ENCODE results near the gene ZMYM4. TPM values are rescaled to one million over a fixed set of nuclear protein-coding genes. Genes with fewer than 3 reads are reported as not detected.

ZMYM4 gene
- polyA plus RNA-seq, 1 of the 3 experiments (the other 2 are of a cell fraction), result 12.2 TPM

- Histone ChIP-seq H3K27me3 (ENCODE audit: insufficient read depth) (no peaks in the 10 kb centered on the region), H3K9me3 (no peaks in the 10 kb centered on the region), H3F3A (replicated peaks; ENCODE audit: insufficient read depth) (peaks cover 25% of the 10 kb centered on the region), H3K4me1 (ENCODE audit: control insufficient read depth in 1 of 2, insufficient read depth in 2 of 2, low read depth in 1 of 2, low read length in 1 of 2) (peaks cover 0 to 7% of the 10 kb centered on the region in 2 experiments; a peak in 1 of 4 replicates), H4K20me1 (ENCODE audit: insufficient read depth) (peaks cover 10% of the 10 kb centered on the region), H3K4me3 (ENCODE audit: low read depth in 2 of 2, low read length in 1 of 2) (no peak overlapping the region), H3K36me3 (replicated peaks in 1 of 2; ENCODE audit: control insufficient read depth in 1 of 2, insufficient read depth in 2 of 2, low read length in 1 of 2) (peaks cover 0 to 20% of the 10 kb centered on the region in 2 experiments), H2AFZ (ENCODE audit: low read depth) (no peak overlapping the region), H3K79me2 (ENCODE audit: insufficient read depth) (peaks cover 97% of the 10 kb centered on the region), H3K4me2 (no peak overlapping the region), H3K27ac (ENCODE audit: low read depth in 2 of 2, low read length in 1 of 2) (no peak overlapping the region), H3K9me2 (no peaks in the 10 kb centered on the region), H3K9ac (no peak overlapping the region)
- no peak for TF ChIP-seq GATA2 (CRISPR knock-in tag; IDR thresholded peaks at IDR 0.05)
- TF ChIP-seq, protein P1, sequence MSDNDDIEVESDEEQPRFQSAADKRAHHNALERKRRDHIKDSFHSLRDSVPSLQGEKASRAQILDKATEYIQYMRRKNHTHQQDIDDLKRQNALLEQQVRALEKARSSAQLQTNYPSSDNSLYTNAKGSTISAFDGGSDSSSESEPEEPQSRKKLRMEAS (IDR thresholded peaks at IDR 0.05; ENCODE audit: low read depth), result no peak
- TF ChIP-seq SMC3 (IDR thresholded peaks at IDR 0.05; ENCODE audit: low read depth, low read length), result no peak
- TF ChIP-seq RXRA (IDR thresholded peaks at IDR 0.05; ENCODE audit: borderline replicate concordance, low read depth), result no peak
- TF ChIP-seq, protein P2, sequence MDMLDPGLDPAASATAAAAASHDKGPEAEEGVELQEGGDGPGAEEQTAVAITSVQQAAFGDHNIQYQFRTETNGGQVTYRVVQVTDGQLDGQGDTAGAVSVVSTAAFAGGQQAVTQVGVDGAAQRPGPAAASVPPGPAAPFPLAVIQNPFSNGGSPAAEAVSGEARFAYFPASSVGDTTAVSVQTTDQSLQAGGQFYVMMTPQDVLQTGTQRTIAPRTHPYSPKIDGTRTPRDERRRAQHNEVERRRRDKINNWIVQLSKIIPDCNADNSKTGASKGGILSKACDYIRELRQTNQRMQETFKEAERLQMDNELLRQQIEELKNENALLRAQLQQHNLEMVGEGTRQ (IDR thresholded peaks at IDR 0.05; ENCODE audit: borderline replicate concordance, low read depth, low read length), result no peak
- TF ChIP-seq EZH2phosphoT487 (IDR thresholded peaks at IDR 0.05; ENCODE audit: borderline replicate concordance, low read depth), result no peak
- no peak for TF ChIP-seq MEF2A (IDR thresholded peaks at IDR 0.05; ENCODE audit: borderline replicate concordance, low read depth)
- TF ChIP-seq ELF1 (IDR thresholded peaks at IDR 0.05), result no peak
- TF ChIP-seq, protein P3, sequence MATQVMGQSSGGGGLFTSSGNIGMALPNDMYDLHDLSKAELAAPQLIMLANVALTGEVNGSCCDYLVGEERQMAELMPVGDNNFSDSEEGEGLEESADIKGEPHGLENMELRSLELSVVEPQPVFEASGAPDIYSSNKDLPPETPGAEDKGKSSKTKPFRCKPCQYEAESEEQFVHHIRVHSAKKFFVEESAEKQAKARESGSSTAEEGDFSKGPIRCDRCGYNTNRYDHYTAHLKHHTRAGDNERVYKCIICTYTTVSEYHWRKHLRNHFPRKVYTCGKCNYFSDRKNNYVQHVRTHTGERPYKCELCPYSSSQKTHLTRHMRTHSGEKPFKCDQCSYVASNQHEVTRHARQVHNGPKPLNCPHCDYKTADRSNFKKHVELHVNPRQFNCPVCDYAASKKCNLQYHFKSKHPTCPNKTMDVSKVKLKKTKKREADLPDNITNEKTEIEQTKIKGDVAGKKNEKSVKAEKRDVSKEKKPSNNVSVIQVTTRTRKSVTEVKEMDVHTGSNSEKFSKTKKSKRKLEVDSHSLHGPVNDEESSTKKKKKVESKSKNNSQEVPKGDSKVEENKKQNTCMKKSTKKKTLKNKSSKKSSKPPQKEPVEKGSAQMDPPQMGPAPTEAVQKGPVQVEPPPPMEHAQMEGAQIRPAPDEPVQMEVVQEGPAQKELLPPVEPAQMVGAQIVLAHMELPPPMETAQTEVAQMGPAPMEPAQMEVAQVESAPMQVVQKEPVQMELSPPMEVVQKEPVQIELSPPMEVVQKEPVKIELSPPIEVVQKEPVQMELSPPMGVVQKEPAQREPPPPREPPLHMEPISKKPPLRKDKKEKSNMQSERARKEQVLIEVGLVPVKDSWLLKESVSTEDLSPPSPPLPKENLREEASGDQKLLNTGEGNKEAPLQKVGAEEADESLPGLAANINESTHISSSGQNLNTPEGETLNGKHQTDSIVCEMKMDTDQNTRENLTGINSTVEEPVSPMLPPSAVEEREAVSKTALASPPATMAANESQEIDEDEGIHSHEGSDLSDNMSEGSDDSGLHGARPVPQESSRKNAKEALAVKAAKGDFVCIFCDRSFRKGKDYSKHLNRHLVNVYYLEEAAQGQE (IDR thresholded peaks at IDR 0.05; ENCODE audit: low read depth, low read length), result no peak
- CTCF ChIA-PET, result no interaction called here
- POLR2A ChIA-PET, result no interaction called here
- WGBS (ENCODE audit: low lambda C conversion rate), result 98% methylated on average over 3 of the region's 3 CpGs
- DNase-seq, result no peak
Measured at GRCh38 chr1:35284852-35285251, 16.3 kb downstream of the ZMYM4 start.

GRCh38 chr1:35285771-35286606, 17.5 kb downstream of the ZMYM4 start:
- TF ChIP-seq TAF1 (IDR thresholded peaks at IDR 0.05; ENCODE audit: borderline replicate concordance, low read depth, low read length) (no peak), RAD21 (IDR thresholded peaks at IDR 0.05; ENCODE audit: low read length) (no peak), GATA2 (CRISPR knock-in tag; IDR thresholded peaks at IDR 0.05) (no peak), YY1 (IDR thresholded peaks at IDR 0.05; ENCODE audit: low read depth) (no peak), EZH2phosphoT487 (IDR thresholded peaks at IDR 0.05; ENCODE audit: borderline replicate concordance, low read depth) (no peak)
- TF ChIP-seq, protein P3 (IDR thresholded peaks at IDR 0.05; ENCODE audit: low read depth, low read length), result no peak
- peaks cover 97% of the 10 kb centered on the region for H3K79me2 ChIP-seq (ENCODE audit: insufficient read depth)
- ChIA-PET CTCF (no interaction called here), POLR2A (interaction anchor here (0.6 kb wide), 1 partner anchor 44 kb away, joined by 3 read pairs; no protein-coding TSS in a partner anchor)
- H3K4me2 ChIP-seq, result no peak overlapping the region
- H3K36me3 ChIP-seq (replicated peaks in 1 of 2; ENCODE audit: control insufficient read depth in 1 of 2, insufficient read depth in 2 of 2, low read length in 1 of 2), result peaks cover 0 to 18% of the 10 kb centered on the region in 2 experiments
- no peak overlapping the region for H3K4me3 ChIP-seq (ENCODE audit: low read depth in 2 of 2, low read length in 1 of 2)
- no peaks in the 10 kb centered on the region for H3K9me2 ChIP-seq
- DNase-seq, result no peak
- peaks cover 0 to 7% of the 10 kb centered on the region in 2 experiments; a peak in 1 of 4 replicates for H3K4me1 ChIP-seq (ENCODE audit: control insufficient read depth in 1 of 2, insufficient read depth in 2 of 2, low read depth in 1 of 2, low read length in 1 of 2)
- no peaks in the 10 kb centered on the region for H3K27me3 ChIP-seq (ENCODE audit: insufficient read depth)
- H3K9ac ChIP-seq, result no peak overlapping the region
- 91% methylated on average over 5 of the region's 5 CpGs for WGBS (ENCODE audit: low lambda C conversion rate)
- no peak overlapping the region for H3K27ac ChIP-seq (ENCODE audit: low read depth in 2 of 2, low read length in 1 of 2)
- H3K9me3 ChIP-seq, result no peaks in the 10 kb centered on the region
- peaks cover 25% of the 10 kb centered on the region for H3F3A ChIP-seq (replicated peaks; ENCODE audit: insufficient read depth)
- no peak overlapping the region for H2AFZ ChIP-seq (ENCODE audit: low read depth)
- peaks cover 10% of the 10 kb centered on the region for H4K20me1 ChIP-seq (ENCODE audit: insufficient read depth)
